ENCODE measurements around the gene MAN2B1. TPM values are rescaled to one million over a fixed set of nuclear protein-coding genes. Genes with fewer than 3 reads are reported as not detected.

Gene MAN2B1
- total and polyA plus RNA-seq, 2 of the 8 experiments (the other 6 are each of a cell fraction or from before 2014, with no cell fraction given): 55.3 to 76.3 TPM

DNA sequence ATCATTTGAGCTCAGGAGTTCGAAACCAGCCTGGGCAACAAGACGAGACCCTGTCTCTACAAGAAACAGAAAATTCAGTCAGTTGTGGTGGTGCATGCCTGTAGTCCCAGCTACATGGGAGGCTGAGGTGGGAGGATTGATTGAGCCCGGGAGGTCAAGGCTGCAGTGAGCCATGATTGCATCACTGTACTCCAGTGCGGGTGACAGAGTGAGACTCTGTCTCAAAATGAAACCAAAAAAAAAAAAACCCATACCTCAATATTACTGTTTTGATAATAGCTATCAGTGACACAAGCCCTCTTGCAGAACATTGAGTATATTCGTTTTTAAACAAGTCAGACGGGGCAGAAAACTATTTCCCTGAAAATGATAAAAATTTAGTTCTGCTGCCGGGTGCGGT lies 39.6 kb downstream of the MAN2B1 start:
- Histone ChIP-seq H3K4me1 (replicated peaks in 1 of 4; ENCODE audit: control insufficient read depth in 3 of 4, insufficient read depth in 4 of 4, low read length in 3 of 4) (no peaks in the 10 kb centered on the region), H3K79me1 (ENCODE audit: low read depth, low read length) (no peaks in the 10 kb centered on the region), H4K91ac (replicated peaks; ENCODE audit: insufficient read length, low read length) (no peak overlapping the region), H3K36me3 (ENCODE audit: control insufficient read depth in 2 of 4, insufficient read depth in 4 of 4, low read length in 3 of 4) (peaks cover 9 to 74% (median 52%) of the 10 kb centered on the region in 4 experiments), H3K4me3 (ENCODE audit: extremely low read depth in 1 of 4, insufficient read depth in 2 of 4, low read depth in 3 of 4, low read length in 4 of 4) (no peak overlapping the region), H2BK12ac (ENCODE audit: low read depth, low read length) (no peak overlapping the region), H3K9me3 (ENCODE audit: insufficient read depth in 2 of 2, low read depth in 1 of 2, low read length in 1 of 2) (peaks cover 34 to 39% of the 10 kb centered on the region in 2 experiments), H4K8ac (ENCODE audit: extremely low read depth, insufficient read depth, low read length) (no peak overlapping the region; the same call in 1 of the 2 replicates), H3K79me2 (ENCODE audit: control insufficient read depth in 1 of 2, insufficient read depth in 2 of 2, low read length in 2 of 2) (peaks cover 0 to 5% of the 10 kb centered on the region in 2 experiments; a peak in 1 of 4 replicates), H4K5ac (ENCODE audit: insufficient read length, low read depth, low read length) (no peak overlapping the region), H2BK20ac (ENCODE audit: low read length) (no peak overlapping the region), H3K4me2 (ENCODE audit: insufficient read depth in 1 of 2, low read depth in 2 of 2, low read length in 2 of 2) (no peak overlapping the region), H3K27me3 (replicated peaks in 1 of 4; ENCODE audit: control insufficient read depth in 3 of 4, extremely low read depth in 1 of 4, insufficient read depth in 3 of 4, low read length in 3 of 4) (no peaks in the 10 kb centered on the region), H2AK5ac (ENCODE audit: low read depth, low read length) (no peak overlapping the region), H3K27ac (ENCODE audit: low read depth, low read length) (no peak overlapping the region), H3K56ac (replicated peaks; ENCODE audit: insufficient read length, low read depth, low read length) (no peak overlapping the region), H3K23ac (ENCODE audit: insufficient read length) (no peak overlapping the region), H3K14ac (ENCODE audit: insufficient read length) (no peak overlapping the region), H2BK120ac (replicated peaks; ENCODE audit: low read depth, low read length) (no peak overlapping the region), H2BK5ac (ENCODE audit: low read depth, low read length) (no peak overlapping the region), H3K18ac (ENCODE audit: extremely low read depth, low read length) (no peak overlapping the region), H3K9ac (replicated peaks in 1 of 4; ENCODE audit: extremely low read depth in 1 of 4, low read depth in 3 of 4, low read length in 3 of 4) (no peak overlapping the region), H2AFZ (ENCODE audit: low read length) (no peak overlapping the region), H2BK15ac (ENCODE audit: low read length) (no peak overlapping the region), H3K4ac (replicated peaks; ENCODE audit: insufficient read length, low read depth, low read length) (no peak overlapping the region), H3K23me2 (ENCODE audit: low read depth, low read length) (no peaks in the 10 kb centered on the region), H4K20me1 (replicated peaks in 1 of 2; ENCODE audit: control insufficient read depth in 1 of 2, insufficient read depth in 2 of 2, low read length in 2 of 2) (no peaks in the 10 kb centered on the region)
- TF ChIP-seq MAFK (IDR thresholded peaks at IDR 0.05; ENCODE audit: low read depth, low read length) (no peak), CBX5 (IDR thresholded peaks at IDR 0.05; ENCODE audit: low read depth, low read length) (no peak), SP1 (IDR thresholded peaks at IDR 0.05; ENCODE audit: low read depth, low read length) (no peak), TAF1 (IDR thresholded peaks at IDR 0.05; ENCODE audit: low read depth, low read length) (no peak), JUND (IDR thresholded peaks at IDR 0.05; ENCODE audit: low read length) (no peak), SP4 (IDR thresholded peaks at IDR 0.05; ENCODE audit: low read length) (no peak), SIRT6 (IDR thresholded peaks at IDR 0.05; ENCODE audit: low read length) (no peak), CHD1 (IDR thresholded peaks at IDR 0.05; ENCODE audit: low read depth, low read length) (no peak), HDAC6 (IDR thresholded peaks at IDR 0.05; ENCODE audit: low read depth, low read length) (no peak), SIN3A (conservative IDR thresholded peaks at IDR 0.05 in 1 of 2, IDR thresholded peaks at IDR 0.05 in 1 of 2; ENCODE audit: low read depth in 1 of 2, low read length in 2 of 2) (no peak), CREB1 (IDR thresholded peaks at IDR 0.05) (no peak)
- POLR2A ChIA-PET (ENCODE audit: partially characterized antibody): interaction anchor here (1.1 to 1.2 kb wide), 2 partner anchors 9 to 16 kb away, joined by 3 to 4 read pairs; partner anchors contain the start of genes ZNF490 and ZNF791
- FAIRE-seq: no peak
- no peak for DNase-seq (ENCODE audit: low read depth in 1 of 2, low spot score in 2 of 2)
- CTCF ChIA-PET (ENCODE audit: partially characterized antibody): interaction anchor here (0.9 kb wide), 1 partner anchor 13 kb away, joined by 3 read pairs; no protein-coding TSS in a partner anchor
- WGBS, 2 experiments (ENCODE audit: extremely low coverage in 1 of 2, insufficient coverage in 1 of 2, insufficient read length in 1 of 2, insufficient replicate concordance in 2 of 2, low coverage in 1 of 2, low lambda C conversion rate in 2 of 2, missing lambda C conversion rate in 1 of 2): 81% methylated on average over 8 of the region's 8 CpGs; no CpG with 5 or more reads in 1 of the 2 experiments
